Suppressor macrophage treated with lipopolysaccharide for 1 hour (primary cell): ENCODE measurements around the gene SRXN1.
"Not testable (repeated sequence)": the region's sequence is repeated elsewhere in the genome, so short reads cannot be mapped to it uniquely, and the experiment has no call there.

ENCODE experiments used
- DNase-seq, 3 donors: peaks; one replicate each; pipeline ENCODE4 v3.0.0-alpha.2; 2020 to 2022

The SRXN1 gene

GRCh38 chr20:653110-653589, at the start of gene SRXN1:
TSS of gene SRXN1 (minus strand) at chr20:653200. CDS start at chr20:653185, 15 bp downstream.
- peak; percentile 95 to 99 (median 99) for DNase-seq

- no peak for DNase-seq
These were observed 48.6 kb upstream of the SRXN1 start for GRCh38 chr20:701401-702129.

GRCh38 chr20:699811-700338, 46.9 kb upstream of the SRXN1 start:
- DNase-seq = peak in 1 of 3 donors; percentile 43

GRCh38 chr20:699342-699741, 46.3 kb upstream of the SRXN1 start:
- DNase-seq = no peak

GRCh38 chr20:698276-698675, 45.3 kb upstream of the SRXN1 start:
- DNase-seq = no peak

GRCh38 chr20:697826-698225, 44.8 kb upstream of the SRXN1 start:
- no peak for DNase-seq

- DNase-seq = no peak
These were observed 42.3 kb upstream of the SRXN1 start for GRCh38 chr20:695165-695866.

GRCh38 chr20:694496-694895, 41.5 kb upstream of the SRXN1 start:
- no peak for DNase-seq

GRCh38 chr20:693786-694185, 40.8 kb upstream of the SRXN1 start:
- DNase-seq = not testable (repeated sequence)

- no peak for DNase-seq
These were observed 39.0 kb upstream of the SRXN1 start for GRCh38 chr20:692044-692443.

GRCh38 chr20:689947-690346, 36.9 kb upstream of the SRXN1 start:
- no peak for DNase-seq

- no peak for DNase-seq
These were observed 36.3 kb upstream of the SRXN1 start for GRCh38 chr20:689348-689747.

GRCh38 chr20:688809-689212, 35.8 kb upstream of the SRXN1 start:
- no peak for DNase-seq

- DNase-seq = no peak
These were observed 34.6 kb upstream of the SRXN1 start for GRCh38 chr20:687468-688203.

GRCh38 chr20:684676-685319, 31.8 kb upstream of the SRXN1 start:
- DNase-seq = no peak

GRCh38 chr20:682123-682522, 29.1 kb upstream of the SRXN1 start:
- DNase-seq = no peak

GRCh38 chr20:680638-681187, 27.7 kb upstream of the SRXN1 start:
- DNase-seq = no peak

- peak; percentile 54 to 68 (median 65) for DNase-seq
These were observed 25.0 kb upstream of the SRXN1 start for GRCh38 chr20:677957-678356.

- peak in 2 of 3 donors; percentile 47 to 51 for DNase-seq
These were observed 24.0 kb upstream of the SRXN1 start for GRCh38 chr20:676967-677366.

- peak; percentile 77 to 87 (median 84) for DNase-seq
These were observed 23.4 kb upstream of the SRXN1 start for GRCh38 chr20:676315-676937.

- peak; percentile 76 to 93 (median 86) for DNase-seq
These were observed 22.7 kb upstream of the SRXN1 start, which contains the start of gene SCRT2 for GRCh38 chr20:675453-676314. TSS of gene SCRT2 (minus strand) at chr20:675802. CDS start at chr20:675601, 201 bp downstream.
